Right lobe of liver (tissue), 6 donors: Measurements from ENCODE around the gene APBA2. TPM values are rescaled to one million over a fixed set of nuclear protein-coding genes. Genes with fewer than 3 reads are reported as not detected.

Source experiments
- ATAC-seq, 4 donors: fragments of 200-7000 bp; cut with Tn5 transposase; one replicate each; pipeline ENCODE4 v1.9.1; 2020; ENCODE audit warnings: mild to moderate bottlenecking in 4 of 4, moderate library complexity in 4 of 4
- DNase-seq, 3 donors: peaks; one replicate each; pipeline ENCODE4 v3.0.0-alpha.2; 2020
- H3K27ac ChIP-seq, 3 donors: fragments of 200-600 bp; one replicate each; pipeline ENCODE4 v1.8.0; 2022
- H3K27me3 ChIP-seq, 2 donors: fragments of 200-600 bp; one replicate each; pipeline ENCODE4 v1.8.0; 2022
- H3K36me3 ChIP-seq, 4 donors: fragments of 200-600 bp; sonication (generic) in 1 of 4; one replicate each; pipeline versions ENCODE4 v1.5.1 to v1.8.0; 2017 to 2022; ENCODE audit warnings: control low read depth in 1 of 4
- H3K4me1 ChIP-seq, 4 donors: fragments of 200-600 bp; sonication (generic) in 1 of 4; one replicate each; pipeline versions ENCODE4 v1.5.1 to v1.8.0; 2017 to 2022; ENCODE audit warnings: control low read depth in 1 of 4
- H3K4me3 ChIP-seq, 3 donors: fragments of 200-600 bp; one replicate each; pipeline ENCODE4 v1.8.0; 2022
- H3K9me3 ChIP-seq, 4 donors: fragments of 200-600 bp; sonication (generic) in 1 of 4; one replicate each; pipeline versions ENCODE4 v1.5.1 to v1.8.0; 2017 to 2022; ENCODE audit warnings: control low read depth in 1 of 4
- POLR2A ChIP-seq: fragments of 450-650 bp; IDR thresholded peaks from one replicate; pipeline ENCODE4 v1.6.1; 2017; ENCODE audit warnings: antibody characterized with exemption, mild to moderate bottlenecking
- WGBS: methylation state at CpG from one replicate; pipeline ENCODE4 v1.1.6; 2018; ENCODE audit warnings: low coverage, low lambda C conversion rate; ENCODE audit not compliant: insufficient coverage; ENCODE audit errors: missing lambda C conversion rate; 5-methylcytosine and 5-hydroxymethylcytosine counted together
- intact Hi-C, 2 donors: fragments of 100-400 bp; cut with DNase I; formaldehyde crosslinking; loops; one replicate each; pipeline versions ENCODE4 v1.11.2 to v1.14.1; 2022
- total RNA-seq, 6 experiments: library from RNA; depleted of rRNA in 2 of 6; stranded (reverse); fragments of >200 nt in 2 of 6; fragmentation: NEBNext Ultra II Directional in 3 of 6; extraction: Animal tissue kit (Norgen Biotek cat#: 25700) in 3 of 6; gene quantifications; one replicate each; pipeline versions ENCODE4 v1.1.0 to v1.2.4, GENCODE V29; 2016 to 2023
- TF ChIP-seq, protein P1 (sequence below), 4 donors: fragments of 200-600 bp in 3 of 4; fragments of 450-650 bp in 1 of 4; IDR thresholded peaks; one replicate each; pipeline versions ENCODE4 v1.5.1 to v1.8.0; 2016 to 2022; ENCODE audit warnings: antibody characterized with exemption in 4 of 4, mild to moderate bottlenecking in 2 of 4
- donor health status: DM: no; HTN: yes; CAD: no.
- donor health status: DM: no; HTN: no; CAD: no.
- donor health status: DM: no; HTN: no; CAD: no.
- donor health status: DM: no; HTN: yes; CAD: no.
- donor health status: DM: no; HTN: yes; CAD: no.

Gene APBA2
- total RNA-seq, 6 experiments from 2014 or later = 0.51 to 0.75 (median 0.69) TPM

DNA sequence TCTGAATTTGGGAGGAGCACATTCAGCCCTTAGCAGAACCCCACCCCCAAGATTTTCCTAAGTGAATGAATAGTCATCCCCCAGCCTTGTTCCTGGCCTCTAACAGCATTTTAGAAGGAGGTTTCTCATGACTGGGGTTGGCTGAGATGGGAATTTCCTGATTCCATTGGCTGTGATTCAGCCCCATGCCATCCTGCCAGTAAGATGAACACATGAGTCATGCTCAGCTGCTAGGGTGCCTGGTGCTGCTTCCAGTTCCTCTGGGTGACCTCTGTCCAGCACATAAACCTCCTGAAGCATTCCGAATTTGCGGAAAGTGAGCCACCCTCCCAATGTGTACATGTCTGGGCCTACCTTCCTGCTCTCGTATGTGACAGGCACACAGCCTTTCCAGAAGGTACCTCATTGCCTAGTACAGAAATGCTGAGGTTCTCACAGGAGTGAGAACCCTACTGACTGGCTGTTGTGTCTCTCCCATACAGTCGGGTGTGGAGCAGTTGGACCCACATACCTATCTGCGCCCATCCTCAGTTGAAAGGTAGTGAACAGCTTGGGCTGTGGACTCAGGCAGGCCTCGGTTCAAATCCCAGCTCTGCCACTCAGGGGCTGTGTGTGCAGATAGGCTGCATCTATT is 91.7 kb downstream of the APBA2 start:
- Histone ChIP-seq H3K9me3 (no peaks in the 10 kb centered on the region), H3K4me1 (no peaks in the 10 kb centered on the region), H3K27me3 (no peaks in the 10 kb centered on the region), H3K36me3 (no peaks in the 10 kb centered on the region), H3K27ac (no peak overlapping the region), H3K4me3 (no peak overlapping the region)
- no peak for TF ChIP-seq POLR2A
- TF ChIP-seq, protein P1, sequence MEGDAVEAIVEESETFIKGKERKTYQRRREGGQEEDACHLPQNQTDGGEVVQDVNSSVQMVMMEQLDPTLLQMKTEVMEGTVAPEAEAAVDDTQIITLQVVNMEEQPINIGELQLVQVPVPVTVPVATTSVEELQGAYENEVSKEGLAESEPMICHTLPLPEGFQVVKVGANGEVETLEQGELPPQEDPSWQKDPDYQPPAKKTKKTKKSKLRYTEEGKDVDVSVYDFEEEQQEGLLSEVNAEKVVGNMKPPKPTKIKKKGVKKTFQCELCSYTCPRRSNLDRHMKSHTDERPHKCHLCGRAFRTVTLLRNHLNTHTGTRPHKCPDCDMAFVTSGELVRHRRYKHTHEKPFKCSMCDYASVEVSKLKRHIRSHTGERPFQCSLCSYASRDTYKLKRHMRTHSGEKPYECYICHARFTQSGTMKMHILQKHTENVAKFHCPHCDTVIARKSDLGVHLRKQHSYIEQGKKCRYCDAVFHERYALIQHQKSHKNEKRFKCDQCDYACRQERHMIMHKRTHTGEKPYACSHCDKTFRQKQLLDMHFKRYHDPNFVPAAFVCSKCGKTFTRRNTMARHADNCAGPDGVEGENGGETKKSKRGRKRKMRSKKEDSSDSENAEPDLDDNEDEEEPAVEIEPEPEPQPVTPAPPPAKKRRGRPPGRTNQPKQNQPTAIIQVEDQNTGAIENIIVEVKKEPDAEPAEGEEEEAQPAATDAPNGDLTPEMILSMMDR (IDR thresholded peaks at IDR 0.05) = no peak
- DNase-seq (no peak), ATAC-seq (peak in 1 of 4 donors; percentile 83)
- 82% methylated on average over 3 of the region's 6 CpGs for WGBS
- intact Hi-C loops = no loop called here

DNA sequence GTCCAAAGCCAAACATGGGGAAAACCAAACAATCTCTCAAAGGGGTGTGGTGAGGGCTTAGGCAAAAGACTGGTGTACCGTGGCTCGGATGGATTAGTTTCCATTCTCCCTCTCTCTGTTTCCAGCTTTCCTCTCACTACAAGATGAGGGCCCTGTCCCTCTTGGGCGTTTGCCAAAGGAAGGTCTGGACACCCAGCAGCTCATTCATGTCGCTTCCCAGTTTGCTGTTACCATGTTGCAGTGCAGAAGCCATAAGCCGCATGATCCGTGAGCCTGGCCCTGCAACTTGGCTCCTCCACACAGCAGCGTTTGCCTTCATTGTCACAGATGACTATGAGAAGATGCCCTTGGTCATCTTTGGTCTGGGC is 92.2 kb downstream of the APBA2 start:
- Histone ChIP-seq H3K36me3 (no peaks in the 10 kb centered on the region), H3K9me3 (no peaks in the 10 kb centered on the region), H3K27me3 (no peaks in the 10 kb centered on the region), H3K27ac (no peak overlapping the region), H3K4me1 (no peaks in the 10 kb centered on the region), H3K4me3 (no peak overlapping the region)
- intact Hi-C loops = no loop called here
- TF ChIP-seq POLR2A = no peak
- TF ChIP-seq, protein P1 (IDR thresholded peaks at IDR 0.05) = no peak
- ATAC-seq = no peak
- DNase-seq = no peak
- 64% methylated on average over 7 of the region's 7 CpGs for WGBS

DNA sequence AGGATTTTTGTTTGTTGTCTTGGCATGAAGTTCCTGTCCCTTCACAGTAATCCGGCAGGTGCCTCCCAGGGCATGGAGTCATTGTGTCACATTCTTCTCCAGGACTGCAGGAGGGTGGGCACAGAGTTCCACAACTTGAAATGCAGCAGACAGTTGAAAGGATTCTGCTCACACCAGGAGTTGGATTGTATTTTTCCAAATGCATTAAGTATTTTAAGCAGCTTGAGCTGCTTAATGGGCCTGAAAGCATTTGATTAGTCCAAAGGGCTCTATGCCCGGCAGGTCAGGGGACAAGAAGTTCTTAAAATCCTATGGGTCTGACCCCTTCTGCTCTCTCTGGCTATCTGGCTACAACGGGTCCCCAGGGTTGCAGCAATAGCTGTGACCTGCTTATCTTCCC is 92.9 kb downstream of the APBA2 start:
- H3K9me3 ChIP-seq = no peaks in the 10 kb centered on the region
- no peak overlapping the region for H3K27ac ChIP-seq
- H3K36me3 ChIP-seq = no peaks in the 10 kb centered on the region
- intact Hi-C loops = no loop called here
- no peak for ATAC-seq
- H3K4me1 ChIP-seq = no peaks in the 10 kb centered on the region
- TF ChIP-seq, protein P1 (IDR thresholded peaks at IDR 0.05) = no peak
- no peak for TF ChIP-seq POLR2A
- DNase-seq = no peak
- H3K27me3 ChIP-seq = no peaks in the 10 kb centered on the region
- WGBS = no CpG with 5 or more reads among the region's 3 CpGs
- no peak overlapping the region for H3K4me3 ChIP-seq

DNA sequence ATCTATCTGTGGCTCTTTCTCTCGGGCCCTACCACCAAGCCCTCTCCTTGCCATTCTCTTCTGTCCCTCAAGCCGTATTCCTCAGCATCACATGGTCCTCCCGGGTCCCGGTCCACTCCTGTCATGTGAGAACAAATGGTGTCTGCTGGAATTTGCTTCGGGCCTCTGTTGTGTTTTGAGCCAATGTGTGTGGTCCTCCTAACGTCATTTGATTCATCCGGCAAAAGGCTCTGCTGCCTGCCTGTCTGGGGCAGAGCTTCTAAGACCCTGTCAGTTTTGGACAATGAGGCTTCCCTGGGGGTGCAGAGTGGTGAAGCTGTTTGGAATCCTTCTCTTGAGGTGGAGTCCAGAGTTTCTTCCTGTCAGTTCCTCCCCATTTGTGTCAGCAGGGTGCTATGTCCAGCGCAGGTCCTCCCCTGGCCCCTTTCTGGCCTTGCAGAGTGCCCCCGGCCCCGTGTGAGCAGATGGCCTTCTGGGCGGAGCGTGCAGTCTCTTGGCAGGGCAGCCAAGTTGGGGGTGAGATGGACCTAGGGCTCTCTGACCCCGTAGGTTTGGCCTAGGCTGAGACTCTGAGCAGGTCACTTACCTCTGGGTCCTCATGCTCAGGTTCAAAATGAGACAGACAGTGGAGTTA is 93.6 kb downstream of the APBA2 start:
- Histone ChIP-seq H3K27ac (no peak overlapping the region), H3K36me3 (no peaks in the 10 kb centered on the region), H3K4me3 (no peak overlapping the region), H3K9me3 (no peaks in the 10 kb centered on the region), H3K27me3 (no peaks in the 10 kb centered on the region), H3K4me1 (no peaks in the 10 kb centered on the region)
- intact Hi-C loops = no loop called here
- TF ChIP-seq POLR2A = no peak
- TF ChIP-seq, protein P1 (IDR thresholded peaks at IDR 0.05) = no peak
- WGBS = 54% methylated on average over 8 of the region's 13 CpGs
- ATAC-seq = no peak
- DNase-seq = no peak
